ENCODE data around the gene PRSS8. TPM values are rescaled to one million over a fixed set of nuclear protein-coding genes. Genes with fewer than 3 reads are reported as not detected.

Gene PRSS8
- total and polyA plus RNA-seq, 8 donors = 32.5 to 89.3 (median 63.9) TPM

- H3K27me3 ChIP-seq = no peaks in the 10 kb centered on the region
- TF ChIP-seq CTCF (IDR thresholded peaks at IDR 0.05) = no peak
- no peak overlapping the region for H3K4me3 ChIP-seq
- H3K9me3 ChIP-seq = no peaks in the 10 kb centered on the region
- 63 to 64% methylated on average over 11 of the region's 11 CpGs for WGBS, 2 donors
- H3K4me1 ChIP-seq = peaks cover 49 to 69% (median 61%) of the 10 kb centered on the region in 3 donors
- intact Hi-C loops (cut with DNase I) = no loop called here
- peak in 3 of 6 donors; percentile 37 to 71 (median 64) for DNase-seq
- peak overlapping the region; percentile 67 to 96 (median 90) for H3K27ac ChIP-seq
- peaks cover 0 to 11% (median 6%) of the 10 kb centered on the region in 3 donors for H3K36me3 ChIP-seq
- no peak for FAIRE-seq
- no peak for ATAC-seq
These were observed 4.1 kb downstream of the PRSS8 start for GRCh38 chr16:31131416-31131815.

GRCh38 chr16:31130899-31131298 is 4.6 kb downstream of the PRSS8 start:
- no peak for TF ChIP-seq CTCF (IDR thresholded peaks at IDR 0.05)
- Histone ChIP-seq H3K4me3 (no peak overlapping the region), H3K4me1 (peaks cover 49 to 64% (median 58%) of the 10 kb centered on the region in 3 donors), H3K27me3 (no peaks in the 10 kb centered on the region), H3K36me3 (peaks cover 0 to 11% (median 6%) of the 10 kb centered on the region in 3 donors), H3K9me3 (no peaks in the 10 kb centered on the region), H3K27ac (peak overlapping the region; percentile 67 to 96 (median 90))
- peak; percentile 66 to 78 (median 74) for ATAC-seq
- intact Hi-C loops (cut with DNase I) = no loop called here
- FAIRE-seq = no peak
- peak; percentile 84 to 96 (median 95) for DNase-seq
- WGBS, 2 donors = 14 to 23% methylated on average over 6 of the region's 6 CpGs

GRCh38 chr16:31130336-31130891 is 5.1 kb downstream of the PRSS8 start:
- Histone ChIP-seq H3K4me1 (peaks cover 49 to 63% (median 56%) of the 10 kb centered on the region in 3 donors), H3K27me3 (no peaks in the 10 kb centered on the region), H3K27ac (peak overlapping the region; percentile 67 to 96 (median 90)), H3K36me3 (peaks cover 0 to 11% (median 6%) of the 10 kb centered on the region in 3 donors), H3K4me3 (no peak overlapping the region), H3K9me3 (no peaks in the 10 kb centered on the region)
- no peak for TF ChIP-seq CTCF (IDR thresholded peaks at IDR 0.05)
- intact Hi-C loops (cut with DNase I) = no loop called here
- ATAC-seq = peak; percentile 1 to 8 (median 2)
- no peak for FAIRE-seq
- peak in 4 of 6 donors; percentile 41 to 77 (median 69) for DNase-seq
- WGBS, 2 donors = 36 to 51% methylated on average over 10 of the region's 10 CpGs

- intact Hi-C loops (cut with DNase I) = no loop called here
- WGBS, 2 donors = 45 to 52% methylated on average over 27 to 29 of the region's 29 CpGs
- Histone ChIP-seq H3K4me3 (no peak overlapping the region), H3K27me3 (no peaks in the 10 kb centered on the region), H3K4me1 (peaks cover 49 to 63% (median 56%) of the 10 kb centered on the region in 3 donors), H3K9me3 (no peaks in the 10 kb centered on the region), H3K36me3 (peaks cover 0 to 11% (median 6%) of the 10 kb centered on the region in 3 donors), H3K27ac (peak overlapping the region; percentile 67 to 96 (median 90))
- no peak for FAIRE-seq
- no peak for TF ChIP-seq CTCF (IDR thresholded peaks at IDR 0.05)
- DNase-seq = peak in 4 of 6 donors; percentile 47 to 77 (median 65)
- peak in 2 of 4 donors; percentile 1 to 6 for ATAC-seq
These were observed 5.8 kb downstream of the PRSS8 start for GRCh38 chr16:31129568-31130335.
